SK-N-MC (cell line): ENCODE data around the gene GTF2IRD1.

Experiments used
- EZH2 ChIP-seq: fragments of 200-600 bp; sonication (generic); IDR thresholded peaks from one replicate; pipeline ENCODE4 v1.6.1; 2017; ENCODE audit warnings: antibody characterized with exemption
- POLR2AphosphoS5 ChIP-seq: IDR thresholded peaks from 2 replicates; pipeline ENCODE4 v1.6.1; 2012; ENCODE audit warnings: mild to moderate bottlenecking, low read depth, low read length, borderline replicate concordance

- no peak for TF ChIP-seq POLR2AphosphoS5
- no peak for TF ChIP-seq EZH2
Measured at GRCh38 chr7:74507538-74508319, 54.0 kb downstream of the GTF2IRD1 start.
